Neutrophil (primary cell): ENCODE measurements around the gene HNRNPUL1.
"Not testable (repeated sequence)": the region's sequence is repeated elsewhere in the genome, so short reads cannot be mapped to it uniquely, and the experiment has no call there.

Source experiments
- H3K27ac ChIP-seq: fragments of 200-600 bp; sonication (generic); 2 replicates; pipeline ENCODE4 v1.5.1; 2016; ENCODE audit warnings: mild to moderate bottlenecking, moderate library complexity
- H3K27me3 ChIP-seq: fragments of 200-600 bp; sonication (generic); 2 replicates; pipeline ENCODE4 v1.6.0; 2016; ENCODE audit warnings: mild to moderate bottlenecking
- H3K36me3 ChIP-seq: fragments of 200-600 bp; sonication (generic); 2 replicates; pipeline ENCODE4 v1.5.1; 2017
- H3K4me1 ChIP-seq, 2 experiments: fragments of 200-600 bp in 1 of 2; sonication (generic) in 1 of 2; 1 replicate in 1 of 2; 2 replicates in 1 of 2; pipeline versions ENCODE4 v1.5.1 to v1.6.1; 2013 to 2016; ENCODE audit warnings: low read depth in 1 of 2, low read length in 1 of 2, mild to moderate bottlenecking in 1 of 2, moderate library complexity in 1 of 2; ENCODE audit not compliant: control insufficient read depth in 1 of 2, insufficient read depth in 1 of 2
- H3K4me3 ChIP-seq, 2 experiments: fragments of 200-600 bp in 1 of 2; sonication (generic) in 1 of 2; 1 replicate in 1 of 2; 2 replicates in 1 of 2; pipeline ENCODE4 v1.5.1; 2013 to 2016; ENCODE audit warnings: low read depth in 1 of 2, low read length in 1 of 2, mild to moderate bottlenecking in 1 of 2, moderate library complexity in 1 of 2
- H3K9me3 ChIP-seq: fragments of 200-600 bp; sonication (generic); 2 replicates; pipeline ENCODE4 v1.5.1; 2016
- TF ChIP-seq, protein P1 (sequence below): fragments of 200-600 bp; sonication (generic); IDR thresholded peaks from 2 replicates; pipeline ENCODE4 v1.5.1; 2016; ENCODE audit warnings: antibody characterized with exemption

HNRNPUL1 gene

GRCh38 chr19:41273076-41273475 is 8.9 kb downstream of the HNRNPUL1 start:
- no peaks in the 10 kb centered on the region for H3K9me3 ChIP-seq
- TF ChIP-seq, protein P1, sequence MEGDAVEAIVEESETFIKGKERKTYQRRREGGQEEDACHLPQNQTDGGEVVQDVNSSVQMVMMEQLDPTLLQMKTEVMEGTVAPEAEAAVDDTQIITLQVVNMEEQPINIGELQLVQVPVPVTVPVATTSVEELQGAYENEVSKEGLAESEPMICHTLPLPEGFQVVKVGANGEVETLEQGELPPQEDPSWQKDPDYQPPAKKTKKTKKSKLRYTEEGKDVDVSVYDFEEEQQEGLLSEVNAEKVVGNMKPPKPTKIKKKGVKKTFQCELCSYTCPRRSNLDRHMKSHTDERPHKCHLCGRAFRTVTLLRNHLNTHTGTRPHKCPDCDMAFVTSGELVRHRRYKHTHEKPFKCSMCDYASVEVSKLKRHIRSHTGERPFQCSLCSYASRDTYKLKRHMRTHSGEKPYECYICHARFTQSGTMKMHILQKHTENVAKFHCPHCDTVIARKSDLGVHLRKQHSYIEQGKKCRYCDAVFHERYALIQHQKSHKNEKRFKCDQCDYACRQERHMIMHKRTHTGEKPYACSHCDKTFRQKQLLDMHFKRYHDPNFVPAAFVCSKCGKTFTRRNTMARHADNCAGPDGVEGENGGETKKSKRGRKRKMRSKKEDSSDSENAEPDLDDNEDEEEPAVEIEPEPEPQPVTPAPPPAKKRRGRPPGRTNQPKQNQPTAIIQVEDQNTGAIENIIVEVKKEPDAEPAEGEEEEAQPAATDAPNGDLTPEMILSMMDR: no peak
- peaks cover 100% of the 10 kb centered on the region for H3K36me3 ChIP-seq
- H3K27me3 ChIP-seq: no peaks in the 10 kb centered on the region
- no peak overlapping the region for H3K27ac ChIP-seq
- no peak overlapping the region for H3K4me3 ChIP-seq
- peaks cover 13 to 15% of the 10 kb centered on the region in 2 experiments for H3K4me1 ChIP-seq

GRCh38 chr19:41274802-41275201 is 10.6 kb downstream of the HNRNPUL1 start:
- Histone ChIP-seq H3K9me3 (no peaks in the 10 kb centered on the region), H3K4me1 (peaks cover 13 to 15% of the 10 kb centered on the region in 2 experiments)

GRCh38 chr19:41276231-41276630 is 12.1 kb downstream of the HNRNPUL1 start:
- no peaks in the 10 kb centered on the region for H3K27me3 ChIP-seq
- peaks cover 100% of the 10 kb centered on the region for H3K36me3 ChIP-seq
- no peak overlapping the region for H3K4me3 ChIP-seq
- no peaks in the 10 kb centered on the region for H3K9me3 ChIP-seq
- H3K4me1 ChIP-seq: peaks cover 13 to 15% of the 10 kb centered on the region in 2 experiments
- TF ChIP-seq, protein P1: no peak
- H3K27ac ChIP-seq: peak overlapping the region; percentile 64

More at GRCh38 chr19:41274802-41275201, 10.6 kb downstream of the HNRNPUL1 start:
- TF ChIP-seq, protein P1: no peak
- no peak overlapping the region for H3K4me3 ChIP-seq
- H3K27ac ChIP-seq: peak overlapping the region; percentile 64
- H3K36me3 ChIP-seq: peaks cover 100% of the 10 kb centered on the region
- no peaks in the 10 kb centered on the region for H3K27me3 ChIP-seq

- Histone ChIP-seq H3K9me3 (no peaks in the 10 kb centered on the region), H3K4me1 (peaks cover 13 to 15% of the 10 kb centered on the region in 2 experiments), H3K4me3 (no peak overlapping the region), H3K27ac (no peak overlapping the region), H3K27me3 (no peaks in the 10 kb centered on the region), H3K36me3 (peaks cover 98% of the 10 kb centered on the region)
- TF ChIP-seq, protein P1: no peak
Measured at GRCh38 chr19:41278478-41278877, 14.3 kb downstream of the HNRNPUL1 start.

- no peaks in the 10 kb centered on the region for H3K27me3 ChIP-seq
- TF ChIP-seq, protein P1: no peak
- H3K27ac ChIP-seq: no peak overlapping the region
- no peaks in the 10 kb centered on the region for H3K9me3 ChIP-seq
- no peaks in the 10 kb centered on the region for H3K4me1 ChIP-seq
- H3K4me3 ChIP-seq: no peak overlapping the region
- peaks cover 95% of the 10 kb centered on the region for H3K36me3 ChIP-seq
Measured at GRCh38 chr19:41288673-41289530, 24.7 kb downstream of the HNRNPUL1 start.

- not testable (repeated sequence) for H3K4me1 ChIP-seq, H3K9me3 ChIP-seq, H3K27ac ChIP-seq, H3K27me3 ChIP-seq, H3K4me3 ChIP-seq
- H3K36me3 ChIP-seq: peaks cover 95% of the 10 kb centered on the region
Measured at GRCh38 chr19:41289814-41290213, 25.6 kb downstream of the HNRNPUL1 start.
